Measurements from ENCODE around the gene TBC1D5.
"Not testable (repeated sequence)": the region's sequence is repeated elsewhere in the genome, so short reads cannot be mapped to it uniquely, and the experiment has no call there.

The TBC1D5 gene

DNA sequence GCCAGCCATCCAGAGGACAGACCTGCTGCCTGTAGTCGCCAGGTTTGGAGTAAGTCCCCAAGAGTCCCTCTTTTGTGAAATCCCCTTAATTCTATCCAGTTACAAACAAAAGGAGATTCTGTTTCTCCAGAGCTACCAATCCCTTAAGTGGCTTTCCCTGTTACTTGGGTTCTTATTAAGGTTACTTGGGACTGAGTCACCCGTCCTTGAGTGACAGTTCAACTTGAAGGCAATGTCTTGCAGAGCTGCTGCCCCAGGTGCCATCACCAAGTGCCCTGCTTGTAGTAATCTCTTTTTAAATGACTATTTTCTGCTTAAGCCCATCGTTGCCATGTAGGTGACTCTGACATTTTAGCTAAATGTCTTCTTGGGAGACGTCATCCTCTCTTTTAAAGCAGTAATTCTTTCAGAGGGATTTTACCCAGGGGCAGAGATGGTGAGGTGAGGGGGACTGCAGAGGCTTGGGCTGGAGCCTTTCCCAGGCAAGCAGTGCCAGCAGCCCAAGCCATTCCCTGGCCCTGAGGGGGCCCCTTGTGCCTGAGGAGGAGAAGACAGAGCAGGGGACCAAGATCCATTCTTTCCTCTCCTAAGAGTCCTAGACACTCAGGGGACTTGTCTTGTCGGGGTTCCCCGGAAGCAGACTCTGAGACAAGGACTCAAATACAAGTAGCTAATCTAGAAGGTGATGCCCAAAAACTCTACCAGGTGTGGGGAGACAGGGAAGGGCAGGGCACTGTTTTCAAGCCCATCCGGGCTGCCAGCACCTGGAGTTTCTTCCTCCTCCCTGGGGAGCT is 604.0 kb downstream of the TBC1D5 start:
- TF ChIP-seq POLR2A (IDR thresholded peaks at IDR 0.05; ENCODE audit: low read depth, low read length) (no peak), POU2F2 (IDR thresholded peaks at IDR 0.05; ENCODE audit: low read depth, low read length) (no peak), POLR2AphosphoS5 (IDR thresholded peaks at IDR 0.05; ENCODE audit: low read depth, low read length) (no peak), SPI1 (IDR thresholded peaks at IDR 0.05; ENCODE audit: low read depth, low read length) (no peak), PAX5 (IDR thresholded peaks at IDR 0.05; ENCODE audit: insufficient read depth, low read length, severe bottlenecking) (no peak), TAF1 (IDR thresholded peaks at IDR 0.05; ENCODE audit: low read depth, low read length) (no peak)
- FAIRE-seq (no peak), DNase-seq (ENCODE audit: insufficient read length, low spot score) (no peak)

GRCh38 chr3:17137321-17137826 is 605.1 kb downstream of the TBC1D5 start:
- TF ChIP-seq POLR2AphosphoS5 (IDR thresholded peaks at IDR 0.05; ENCODE audit: low read depth, low read length) (no peak), POU2F2 (IDR thresholded peaks at IDR 0.05; ENCODE audit: low read depth, low read length) (no peak), SPI1 (IDR thresholded peaks at IDR 0.05; ENCODE audit: low read depth, low read length) (no peak), POLR2A (IDR thresholded peaks at IDR 0.05; ENCODE audit: low read depth, low read length) (no peak)
- DNase-seq (ENCODE audit: insufficient read length, low spot score) (no peak), FAIRE-seq (no peak)

GRCh38 chr3:17136136-17136721 is 606.2 kb downstream of the TBC1D5 start:
- TF ChIP-seq POLR2AphosphoS5 (IDR thresholded peaks at IDR 0.05; ENCODE audit: low read depth, low read length) (no peak), POU2F2 (IDR thresholded peaks at IDR 0.05; ENCODE audit: low read depth, low read length) (no peak), TAF1 (IDR thresholded peaks at IDR 0.05; ENCODE audit: low read depth, low read length) (no peak), POLR2A (IDR thresholded peaks at IDR 0.05; ENCODE audit: low read depth, low read length) (no peak), PAX5 (IDR thresholded peaks at IDR 0.05; ENCODE audit: insufficient read depth, low read length, severe bottlenecking) (no peak), SPI1 (IDR thresholded peaks at IDR 0.05; ENCODE audit: low read depth, low read length) (no peak)
- DNase-seq (ENCODE audit: insufficient read length, low spot score) (no peak), FAIRE-seq (no peak)

DNA sequence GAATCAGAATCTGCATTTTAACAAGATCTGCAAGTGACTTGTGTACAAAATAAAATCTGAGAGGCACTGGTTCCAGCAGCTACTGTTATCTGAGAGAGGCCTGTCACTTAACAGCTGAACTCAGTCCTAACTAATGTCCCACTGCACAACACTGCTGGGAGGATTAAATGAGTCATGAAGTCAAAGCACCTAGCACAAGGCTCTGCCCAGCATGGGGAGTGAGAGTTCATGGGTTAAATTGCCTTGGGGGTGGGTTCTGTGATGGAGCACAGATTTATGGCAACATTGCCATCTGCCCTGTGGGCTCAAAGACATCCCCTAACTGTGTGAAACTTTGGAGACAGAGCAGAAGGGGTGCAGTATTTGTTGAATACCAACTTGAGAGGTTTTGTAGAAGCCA is 606.7 kb downstream of the TBC1D5 start:
- TF ChIP-seq POLR2A (IDR thresholded peaks at IDR 0.05; ENCODE audit: low read depth, low read length) (no peak), POLR2AphosphoS5 (IDR thresholded peaks at IDR 0.05; ENCODE audit: low read depth, low read length) (no peak), PAX5 (IDR thresholded peaks at IDR 0.05; ENCODE audit: insufficient read depth, low read length, severe bottlenecking) (no peak), POU2F2 (IDR thresholded peaks at IDR 0.05; ENCODE audit: low read depth, low read length) (no peak), TAF1 (IDR thresholded peaks at IDR 0.05; ENCODE audit: low read depth, low read length) (no peak), SPI1 (IDR thresholded peaks at IDR 0.05; ENCODE audit: low read depth, low read length) (no peak)
- DNase-seq (ENCODE audit: insufficient read length, low spot score), result no peak
- no peak for FAIRE-seq

- FAIRE-seq, result no peak
- DNase-seq (ENCODE audit: insufficient read length, low spot score), result no peak
- TF ChIP-seq POLR2AphosphoS5 (IDR thresholded peaks at IDR 0.05; ENCODE audit: low read depth, low read length) (no peak), POLR2A (IDR thresholded peaks at IDR 0.05; ENCODE audit: low read depth, low read length) (no peak), PAX5 (IDR thresholded peaks at IDR 0.05; ENCODE audit: insufficient read depth, low read length, severe bottlenecking) (no peak), TAF1 (IDR thresholded peaks at IDR 0.05; ENCODE audit: low read depth, low read length) (no peak), POU2F2 (IDR thresholded peaks at IDR 0.05; ENCODE audit: low read depth, low read length) (no peak), SPI1 (IDR thresholded peaks at IDR 0.05; ENCODE audit: low read depth, low read length) (no peak)
Measured at GRCh38 chr3:17133632-17134545, 608.5 kb downstream of the TBC1D5 start.

DNA sequence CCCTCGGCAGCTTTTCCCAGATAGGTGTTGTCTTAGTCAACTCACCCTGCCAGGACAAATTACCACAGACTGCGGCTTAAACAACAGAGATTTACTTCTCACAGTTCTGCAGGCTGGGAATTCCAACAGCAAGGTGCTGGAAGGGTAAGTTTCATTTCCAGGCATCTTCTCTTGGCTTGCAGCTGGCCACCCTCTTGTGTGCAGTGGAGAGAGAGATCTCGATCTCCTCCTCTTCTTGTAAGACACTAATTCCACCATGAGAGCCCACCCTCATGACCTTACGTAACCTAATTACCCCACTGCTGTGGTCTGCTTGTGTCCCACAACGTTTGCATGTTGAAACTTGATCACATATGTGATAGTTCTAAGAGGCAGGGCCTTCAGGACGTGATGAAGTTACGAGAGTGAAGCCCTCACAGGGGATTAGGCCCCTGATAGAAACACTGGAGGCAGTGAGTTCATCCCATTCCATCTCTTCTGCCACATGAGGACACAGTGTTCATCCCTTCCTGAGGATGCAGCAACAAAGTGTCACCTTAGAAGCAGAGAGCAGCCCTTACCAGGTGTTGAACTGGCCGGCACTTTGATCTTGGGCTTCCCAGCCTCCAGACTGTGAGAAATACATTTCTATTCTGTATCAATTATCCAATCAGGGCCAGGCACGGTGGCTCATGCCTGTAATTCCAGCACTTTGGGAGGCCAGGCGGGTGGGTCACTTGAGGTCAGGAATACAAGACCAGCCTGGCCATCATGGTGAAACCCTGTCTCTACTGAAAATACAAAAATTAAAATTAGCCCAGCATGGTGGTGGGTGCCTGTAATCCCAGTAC is 609.9 kb downstream of the TBC1D5 start:
- TF ChIP-seq SPI1 (IDR thresholded peaks at IDR 0.05; ENCODE audit: low read depth, low read length), result no peak
- 0 out of 2 replicates have a peak, but pooled peaks have one; percentile 15 for TF ChIP-seq POU2F2 (IDR thresholded peaks at IDR 0.05; ENCODE audit: low read depth, low read length)
- TF ChIP-seq TAF1 (IDR thresholded peaks at IDR 0.05; ENCODE audit: low read depth, low read length), result no peak
- TF ChIP-seq POLR2AphosphoS5 (IDR thresholded peaks at IDR 0.05; ENCODE audit: low read depth, low read length), result no peak

GRCh38 chr3:17130956-17131355 is 611.5 kb downstream of the TBC1D5 start:
- FAIRE-seq (no peak), DNase-seq (ENCODE audit: insufficient read length, low spot score) (no peak)
- no peak for TF ChIP-seq POLR2AphosphoS5 (IDR thresholded peaks at IDR 0.05; ENCODE audit: low read depth, low read length)
- TF ChIP-seq POU2F2 (IDR thresholded peaks at IDR 0.05; ENCODE audit: low read depth, low read length), result no peak
- no peak for TF ChIP-seq TAF1 (IDR thresholded peaks at IDR 0.05; ENCODE audit: low read depth, low read length)
- no peak for TF ChIP-seq PAX5 (IDR thresholded peaks at IDR 0.05; ENCODE audit: insufficient read depth, low read length, severe bottlenecking)
- no peak for TF ChIP-seq POLR2A (IDR thresholded peaks at IDR 0.05; ENCODE audit: low read depth, low read length)
- no peak for TF ChIP-seq SPI1 (IDR thresholded peaks at IDR 0.05; ENCODE audit: low read depth, low read length)

More for the DNA sequence above, 609.9 kb downstream of the TBC1D5 start:
- DNase-seq (ENCODE audit: insufficient read length, low spot score) (no peak), FAIRE-seq (no peak)

DNA sequence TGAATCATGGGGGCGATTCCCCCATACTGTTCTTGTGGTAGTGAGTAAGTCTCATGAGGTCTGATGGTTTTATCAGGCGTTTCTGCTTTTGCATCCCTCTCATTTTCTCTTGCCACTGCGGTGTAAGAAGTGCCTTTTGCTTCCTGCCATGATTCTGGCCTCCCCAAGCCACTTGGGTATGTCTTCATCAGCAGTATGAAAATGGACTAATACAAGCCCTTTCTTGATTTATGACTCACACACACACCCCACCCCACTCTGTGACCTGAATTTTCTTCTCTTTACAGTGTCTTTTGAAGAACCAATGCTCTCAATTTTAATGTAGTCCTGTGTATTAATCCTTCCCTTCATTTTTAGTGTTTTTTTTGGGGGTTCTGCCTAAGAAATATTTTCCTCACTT is 612.9 kb downstream of the TBC1D5 start:
- TF ChIP-seq TAF1 (IDR thresholded peaks at IDR 0.05; ENCODE audit: low read depth, low read length) (no peak), PAX5 (IDR thresholded peaks at IDR 0.05; ENCODE audit: insufficient read depth, low read length, severe bottlenecking) (no peak), POLR2A (IDR thresholded peaks at IDR 0.05; ENCODE audit: low read depth, low read length) (no peak), SPI1 (IDR thresholded peaks at IDR 0.05; ENCODE audit: low read depth, low read length) (no peak), POLR2AphosphoS5 (IDR thresholded peaks at IDR 0.05; ENCODE audit: low read depth, low read length) (no peak), POU2F2 (IDR thresholded peaks at IDR 0.05; ENCODE audit: low read depth, low read length) (no peak)
- DNase-seq (ENCODE audit: insufficient read length, low spot score) (no peak), FAIRE-seq (no peak)

- not testable (repeated sequence) for DNase-seq (ENCODE audit: insufficient read length, low spot score); FAIRE-seq
Measured at GRCh38 chr3:17128671-17129070, 613.8 kb downstream of the TBC1D5 start.
